HEK293T (cell line): ENCODE measurements around the gene PARP6.

Experiments
- ARNT ChIP-seq: fragments of 450-650 bp; IDR thresholded peaks from 2 replicates; pipeline ENCODE4 v1.6.1; 2017; ENCODE audit warnings: mild to moderate bottlenecking
- ELF4 ChIP-seq: fragments of 450-650 bp; IDR thresholded peaks from 2 replicates; pipeline ENCODE4 v1.6.1; 2017; ENCODE audit warnings: antibody characterized with exemption
- FOXA1 ChIP-seq: fragments of 450-650 bp; IDR thresholded peaks from 2 replicates; pipeline ENCODE4 v1.6.1; 2016; ENCODE audit warnings: mild to moderate bottlenecking
- FOXK2 ChIP-seq: fragments of 450-650 bp; IDR thresholded peaks from 2 replicates; pipeline ENCODE4 v1.6.1; 2016; ENCODE audit warnings: mild to moderate bottlenecking
- FOXM1 ChIP-seq: fragments of 450-650 bp; IDR thresholded peaks from 2 replicates; pipeline ENCODE4 v1.6.1; 2017; ENCODE audit warnings: mild to moderate bottlenecking, borderline replicate concordance
- SUZ12 ChIP-seq: fragments of 450-650 bp; IDR thresholded peaks from 2 replicates; pipeline ENCODE4 v1.6.1; 2016; ENCODE audit warnings: mild to moderate bottlenecking
- TARDBP ChIP-seq: fragments of 450-650 bp; IDR thresholded peaks from 2 replicates; pipeline ENCODE4 v1.6.1; 2016

GRCh38 chr15:72222393-72222792 is 50.0 kb downstream of the PARP6 start:
- TF ChIP-seq ARNT (no peak), FOXA1 (no peak), ELF4 (no peak), TARDBP (no peak), FOXM1 (no peak), SUZ12 (no peak), FOXK2 (no peak)
